ENCODE results near the gene HOXA9.

GRCh38 chr7:27149842-27150567 lies 15.3 kb downstream of the HOXA9 start:
- TF ChIP-seq CTCF (IDR thresholded peaks at IDR 0.05 in 8 of 11, conservative IDR thresholded peaks at IDR 0.05 in 3 of 11) (no peak), POLR2A (IDR thresholded peaks at IDR 0.05) (no peak), POLR2AphosphoS5 (IDR thresholded peaks at IDR 0.05) (no peak)
